KBM-7 (cell line): ENCODE measurements around the gene RRP1.
A peak's percentile ranks its signal among the peaks of the same experiment; 100 is the strongest.
"Not testable (repeated sequence)": the region's sequence is repeated elsewhere in the genome, so short reads cannot be mapped to it uniquely, and the experiment has no call there.

Experiments
- DNase-seq: peaks from one replicate; pipeline ENCODE4 v3.0.0-alpha.2; 2015
- in situ Hi-C: fragments of 300-500 bp; cut with MboI; formaldehyde crosslinking; loops from 2 replicates; pipeline ENCODE4 v1.14.3; 2020; ENCODE audit warnings: low sequenced_read_pairs, low pct_unique_long_range_greater_than_20kb, mixed read lengths

The RRP1 gene

DNA sequence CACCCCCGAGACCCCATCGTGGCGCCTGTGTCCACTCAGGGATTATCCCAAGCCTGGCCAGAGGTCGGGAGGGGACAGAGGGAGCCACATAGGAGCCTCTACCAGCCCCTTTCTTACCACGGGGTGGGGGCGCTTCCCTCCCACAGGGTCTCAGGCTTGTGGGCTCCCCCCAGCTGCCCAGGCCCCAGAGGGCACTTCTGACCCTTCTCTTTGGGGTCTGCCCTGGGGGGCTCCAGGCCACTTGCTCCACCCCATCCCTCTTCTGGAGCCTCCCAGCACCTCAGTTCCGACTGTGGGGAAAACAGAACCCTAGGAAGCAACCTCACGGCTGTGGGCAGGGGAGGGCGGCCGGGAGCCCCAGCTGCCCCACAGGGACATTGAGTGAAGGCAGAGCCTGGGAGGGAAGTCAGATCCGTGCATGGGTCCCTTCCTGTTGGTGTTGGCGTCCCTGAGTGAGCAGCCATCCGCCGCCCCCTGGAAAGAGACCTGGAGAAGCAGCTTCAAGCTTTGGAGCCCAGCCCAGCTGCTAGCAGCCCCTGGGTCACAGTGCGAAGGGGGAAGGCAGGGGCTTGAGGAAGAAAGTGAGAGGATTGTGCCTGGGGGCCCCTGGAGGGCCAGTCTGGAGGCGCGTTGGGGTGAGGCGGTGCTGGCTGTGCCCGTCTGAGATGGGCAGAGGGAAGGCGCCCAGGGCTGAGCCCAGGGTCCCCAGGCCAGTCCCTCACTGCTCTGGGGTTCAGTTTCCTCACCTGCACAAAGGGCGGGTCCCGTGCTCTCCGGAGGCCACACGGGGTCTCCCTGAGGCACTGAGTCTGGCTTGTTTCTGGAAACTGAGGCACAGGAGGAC is 22.1 kb downstream of the RRP1 start:
- in situ Hi-C loops = loop anchor here (25.0 kb wide), 2 partner anchors 126 to 526 kb away; partner anchors contain the start of gene CFAP410
- DNase-seq = no peak

- in situ Hi-C loops = loop anchor here (25.0 kb wide), 2 partner anchors 125 to 525 kb away; partner anchors contain the start of gene CFAP410
- DNase-seq = no peak
These were observed 22.9 kb downstream of the RRP1 start for GRCh38 chr21:43812139-43812821.

- no peak for DNase-seq
- in situ Hi-C loops = loop anchor here (25.0 kb wide), 2 partner anchors 124 to 524 kb away; partner anchors contain the start of gene CFAP410
These were observed 23.7 kb downstream of the RRP1 start for GRCh38 chr21:43812957-43813655.

- in situ Hi-C loops = loop anchor here (25.0 kb wide), 2 partner anchors 124 to 524 kb away; partner anchors contain the start of gene CFAP410
- no peak for DNase-seq
These were observed 24.2 kb downstream of the RRP1 start for GRCh38 chr21:43813656-43813980.

- in situ Hi-C loops = loop anchor here (25.0 kb wide), 2 partner anchors 123 to 523 kb away; partner anchors contain the start of gene CFAP410
- no peak for DNase-seq
These were observed 25.1 kb downstream of the RRP1 start for GRCh38 chr21:43814215-43815106.

DNA sequence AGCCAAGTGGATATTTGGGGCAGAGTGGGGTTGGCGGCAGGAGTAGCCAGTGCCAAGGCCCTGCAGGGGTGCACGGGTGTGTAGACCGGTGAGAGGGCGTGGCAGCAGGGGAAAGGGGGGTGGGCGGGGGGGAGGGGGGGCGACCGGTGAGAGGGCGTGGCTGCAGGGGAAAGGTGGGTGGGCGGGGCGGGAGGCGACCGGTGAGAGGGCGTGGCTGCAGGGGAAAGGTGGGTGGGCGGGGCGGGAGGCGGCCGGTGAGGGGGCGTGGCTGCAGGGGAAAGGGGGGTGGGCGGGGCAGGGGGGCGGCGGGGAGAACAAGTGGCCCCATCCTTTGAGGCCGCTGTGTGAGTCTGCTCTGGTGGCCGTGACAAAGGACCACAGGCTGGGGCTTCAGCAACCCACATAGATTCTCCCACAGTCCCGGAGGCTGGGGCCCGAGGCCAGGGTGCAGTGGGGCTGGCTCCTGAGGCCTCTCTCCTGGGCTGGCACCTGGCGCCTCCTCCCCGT is 25.8 kb downstream of the RRP1 start:
- in situ Hi-C loops = loop anchor here (25.0 kb wide), 2 partner anchors 122 to 522 kb away; partner anchors contain the start of gene CFAP410
- DNase-seq = no peak

DNA sequence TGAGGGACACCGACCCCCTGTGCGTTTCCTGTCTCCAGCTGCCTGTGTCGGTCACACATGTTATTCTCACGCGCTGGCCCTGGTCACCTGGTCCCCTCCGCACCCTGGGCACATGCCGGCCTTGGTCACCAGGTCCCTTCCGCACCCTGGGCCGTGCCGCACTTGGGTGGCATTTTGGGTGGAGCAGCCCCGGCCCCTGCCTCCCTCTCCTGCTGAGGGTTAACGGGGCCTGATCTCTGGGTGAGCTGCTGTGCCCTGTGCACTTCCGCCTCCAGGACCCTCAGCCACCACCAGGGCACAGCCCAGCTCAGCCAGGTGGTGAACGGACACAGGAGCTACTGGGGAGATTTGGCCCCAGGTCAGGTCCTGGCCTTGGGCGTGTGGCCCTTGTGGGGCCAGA is 26.6 kb downstream of the RRP1 start:
- in situ Hi-C loops = loop anchor here (25.0 kb wide), 2 partner anchors 121 to 521 kb away; partner anchors contain the start of gene CFAP410
- DNase-seq = no peak

GRCh38 chr21:43816611-43817071 is 27.3 kb downstream of the RRP1 start:
- DNase-seq = no peak
- in situ Hi-C loops = loop anchor here (25.0 kb wide), 2 partner anchors 121 to 521 kb away; partner anchors contain the start of gene CFAP410

- no peak for DNase-seq
- in situ Hi-C loops = loop anchor here (25.0 kb wide), 2 partner anchors 120 to 520 kb away; partner anchors contain the start of gene CFAP410
These were observed 28.0 kb downstream of the RRP1 start for GRCh38 chr21:43817157-43818086.

DNA sequence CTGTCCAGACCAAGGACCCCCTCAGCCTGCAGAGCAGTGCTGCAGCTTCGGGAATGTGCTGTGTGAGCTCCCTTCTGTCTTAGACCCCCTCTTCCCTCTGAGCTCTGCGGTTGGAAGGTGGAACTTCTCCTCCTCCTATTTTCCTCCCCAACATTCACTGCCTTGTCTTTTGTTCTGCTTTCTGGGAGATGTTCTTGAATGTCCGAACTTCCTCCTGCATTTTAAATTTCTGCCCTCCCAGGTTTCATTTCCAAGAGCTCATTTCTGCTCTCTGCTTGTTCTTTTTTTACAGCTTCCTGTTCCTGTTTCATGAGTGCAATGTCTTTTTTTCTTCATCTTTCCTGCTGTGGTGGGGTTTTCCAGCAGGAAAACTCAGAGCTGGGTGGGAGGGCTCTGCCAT is 29.3 kb downstream of the RRP1 start:
- peak; percentile 90 for DNase-seq
- in situ Hi-C loops = loop anchor here (25.0 kb wide), 2 partner anchors 119 to 519 kb away; partner anchors contain the start of gene CFAP410

DNA sequence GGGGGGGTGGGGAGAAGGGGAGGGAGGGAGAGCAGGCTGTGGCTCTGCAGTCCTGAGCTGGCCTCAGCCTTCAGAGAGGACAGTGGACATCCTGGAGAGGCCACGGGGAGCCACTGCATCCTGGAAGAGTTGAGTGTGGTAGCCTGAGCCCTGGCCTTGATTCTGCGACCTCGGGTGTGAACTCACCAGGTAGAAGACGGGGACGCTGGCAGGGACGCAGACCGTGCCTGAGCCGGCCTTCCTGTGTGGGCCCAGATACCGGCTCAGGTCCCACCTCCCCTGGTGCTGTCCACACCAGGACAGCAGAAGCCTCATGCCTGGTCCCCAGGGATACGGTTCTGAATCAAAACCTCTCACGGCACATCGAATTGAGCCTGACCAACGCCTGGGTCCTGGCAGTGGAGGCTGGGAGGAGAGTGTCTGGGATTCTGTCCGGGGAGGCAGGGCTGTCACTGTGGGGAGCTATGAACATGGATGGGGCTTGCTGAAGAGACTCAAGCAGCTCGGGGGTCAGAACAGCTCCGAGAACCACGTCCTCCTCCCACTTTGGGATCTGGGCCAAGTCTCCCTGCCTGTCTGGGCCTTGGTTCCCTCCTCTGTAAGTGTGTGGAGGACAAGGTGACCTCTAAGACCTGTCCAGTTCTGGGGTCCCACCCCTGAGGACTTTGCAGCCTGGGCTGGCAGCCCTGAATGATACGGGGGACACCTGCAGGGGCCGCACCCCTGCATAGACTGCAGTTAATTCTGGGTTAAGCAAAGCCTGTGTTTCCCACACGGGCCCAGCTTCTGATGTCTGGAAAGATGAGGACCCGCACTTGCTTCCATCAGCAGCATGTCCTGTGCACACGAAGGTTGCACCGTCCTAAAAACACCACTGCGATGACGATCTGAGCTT is 30.4 kb downstream of the RRP1 start:
- in situ Hi-C loops = loop anchor here (25.0 kb wide), 2 partner anchors 118 to 518 kb away; partner anchors contain the start of gene CFAP410
- DNase-seq = no peak

DNA sequence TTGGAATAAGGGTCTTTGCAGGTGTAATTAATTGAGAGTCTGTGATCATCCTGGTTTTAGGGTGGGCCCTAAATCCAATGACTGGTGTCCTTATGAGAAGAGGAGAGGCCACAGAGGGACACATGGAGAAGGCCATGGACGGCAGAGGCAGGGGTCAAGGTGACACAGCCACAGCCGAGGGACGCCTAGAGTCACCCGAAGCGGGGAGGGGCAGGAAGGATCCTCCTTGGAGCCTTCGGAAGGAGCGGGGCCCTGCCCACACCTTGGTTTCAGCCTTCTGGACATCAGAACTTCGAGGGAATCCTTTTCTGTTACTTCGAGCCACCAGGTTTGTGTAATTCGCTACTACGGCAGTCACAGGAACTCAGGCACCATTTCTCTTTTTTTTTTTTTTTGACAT is 31.1 kb downstream of the RRP1 start:
- DNase-seq = no peak
- in situ Hi-C loops = loop anchor here (25.0 kb wide), 2 partner anchors 117 to 517 kb away; partner anchors contain the start of gene CFAP410

- in situ Hi-C loops = loop anchor here (25.0 kb wide), 2 partner anchors 115 to 515 kb away; partner anchors contain the start of gene CFAP410
These were observed 32.8 kb downstream of the RRP1 start for GRCh38 chr21:43822166-43822565.

DNA sequence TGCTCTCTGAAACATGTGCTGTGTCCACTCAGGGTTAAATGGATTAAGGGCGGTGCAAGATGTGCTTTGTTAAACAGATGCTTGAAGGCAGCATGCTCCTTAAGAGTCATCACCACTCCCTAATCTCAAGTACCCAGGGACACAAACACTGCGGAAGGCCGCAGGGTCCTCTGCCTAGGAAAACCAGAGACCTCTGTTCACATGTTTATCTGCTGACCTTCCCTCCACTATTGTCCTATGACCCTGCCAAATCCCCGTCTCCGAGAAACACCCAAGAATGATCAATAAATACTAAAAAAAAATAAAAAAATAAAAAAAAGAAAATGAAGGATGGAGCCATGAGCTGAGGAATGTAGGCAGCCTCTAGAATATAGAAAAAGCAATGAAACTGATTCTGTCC is 33.4 kb downstream of the RRP1 start:
- not testable (repeated sequence) for DNase-seq
- in situ Hi-C loops = loop anchor here (25.0 kb wide), 2 partner anchors 115 to 515 kb away; partner anchors contain the start of gene CFAP410

More at GRCh38 chr21:43822166-43822565, 32.8 kb downstream of the RRP1 start:
- not testable (repeated sequence) for DNase-seq
